ENCODE measurements around the gene MUCL3. TPM values are rescaled to one million over a fixed set of nuclear protein-coding genes. Genes with fewer than 3 reads are reported as not detected.

Gene MUCL3
- polyA plus RNA-seq, 1 donor (not counting 4 experiments of a cell fraction or from before 2014, with no cell fraction given), result not detected

- Histone ChIP-seq H2AFZ (ENCODE audit: control insufficient read depth, low read length) (no peak overlapping the region), H3K79me2 (ENCODE audit: control insufficient read depth, insufficient read depth, low read length) (no peaks in the 10 kb centered on the region), H3K4me2 (ENCODE audit: control insufficient read depth, extremely low read depth, insufficient read depth, low read depth, low read length) (no peak overlapping the region), H3K9ac (ENCODE audit: control insufficient read depth, extremely low read depth, insufficient read depth, low read length) (no peak overlapping the region), H3K4me3 (ENCODE audit: control insufficient read depth in 2 of 3, extremely low read depth in 1 of 3, insufficient read depth in 2 of 3, low read depth in 1 of 3, low read length in 3 of 3) (no peak overlapping the region), H4K20me1 (ENCODE audit: control insufficient read depth, extremely low read depth, insufficient read depth, low read length) (no peaks in the 10 kb centered on the region), H3K27me3 (ENCODE audit: control insufficient read depth, extremely low read depth, insufficient read depth, low read length) (no peaks in the 10 kb centered on the region), H3K4me1 (ENCODE audit: control insufficient read depth, extremely low read depth, insufficient read depth, low read length) (peaks cover 9% of the 10 kb centered on the region), H3K9me3 (ENCODE audit: control insufficient read depth, low read depth, low read length) (no peaks in the 10 kb centered on the region), H3K27ac (ENCODE audit: control insufficient read depth, insufficient read depth, low read length) (no peak overlapping the region), H3K36me3 (ENCODE audit: control insufficient read depth in 2 of 2, extremely low read depth in 1 of 2, insufficient read depth in 2 of 2, low read length in 2 of 2) (no peaks in the 10 kb centered on the region), H3K9me1 (ENCODE audit: control insufficient read depth, extremely low read depth, insufficient read depth, low read length) (no peaks in the 10 kb centered on the region)
- FAIRE-seq (no peak), DNase-seq (ENCODE audit: low read depth, low spot score) (no peak)
- TF ChIP-seq EZH2 (IDR thresholded peaks at IDR 0.05; ENCODE audit: low read length) (no peak), CTCF (optimal IDR thresholded peaks at IDR 0.05 in 1 of 3, IDR thresholded peaks at IDR 0.05 in 1 of 3, conservative IDR thresholded peaks at IDR 0.05 in 1 of 3; ENCODE audit: extremely low read depth in 1 of 3, insufficient read depth in 2 of 3, low read length in 3 of 3) (no peak)
- dilution Hi-C loops (cut with MboI; ENCODE audit: extremely low pct_ligation_motif_present, low sequenced_read_pairs), result no loop called here
These were observed 38.9 kb downstream of the MUCL3 start for GRCh38 chr6:30979690-30980089.

GRCh38 chr6:30981942-30982772 lies 41.4 kb downstream of the MUCL3 start:
- dilution Hi-C loops (cut with MboI; ENCODE audit: extremely low pct_ligation_motif_present, low sequenced_read_pairs), result no loop called here
- Histone ChIP-seq H2AFZ (ENCODE audit: control insufficient read depth, low read length) (peak overlapping the region; percentile 86), H3K27ac (ENCODE audit: control insufficient read depth, insufficient read depth, low read length) (no peak overlapping the region), H3K36me3 (ENCODE audit: control insufficient read depth in 2 of 2, extremely low read depth in 1 of 2, insufficient read depth in 2 of 2, low read length in 2 of 2) (no peaks in the 10 kb centered on the region), H3K27me3 (ENCODE audit: control insufficient read depth, extremely low read depth, insufficient read depth, low read length) (no peaks in the 10 kb centered on the region), H3K4me1 (ENCODE audit: control insufficient read depth, extremely low read depth, insufficient read depth, low read length) (peaks cover 9% of the 10 kb centered on the region), H3K4me2 (ENCODE audit: control insufficient read depth, extremely low read depth, insufficient read depth, low read depth, low read length) (peak overlapping the region; percentile 76), H3K79me2 (ENCODE audit: control insufficient read depth, insufficient read depth, low read length) (no peaks in the 10 kb centered on the region), H4K20me1 (ENCODE audit: control insufficient read depth, extremely low read depth, insufficient read depth, low read length) (no peaks in the 10 kb centered on the region), H3K4me3 (ENCODE audit: control insufficient read depth in 2 of 3, extremely low read depth in 1 of 3, insufficient read depth in 2 of 3, low read depth in 1 of 3, low read length in 3 of 3) (peak overlapping the region in 2 of 3 experiments; percentile 40 to 45), H3K9me3 (ENCODE audit: control insufficient read depth, low read depth, low read length) (no peaks in the 10 kb centered on the region), H3K9me1 (ENCODE audit: control insufficient read depth, extremely low read depth, insufficient read depth, low read length) (no peaks in the 10 kb centered on the region), H3K9ac (ENCODE audit: control insufficient read depth, extremely low read depth, insufficient read depth, low read length) (no peak overlapping the region)
- FAIRE-seq (peak; percentile 84), DNase-seq (ENCODE audit: low read depth, low spot score) (no peak)
- TF ChIP-seq EZH2 (IDR thresholded peaks at IDR 0.05; ENCODE audit: low read length) (no peak), CTCF (optimal IDR thresholded peaks at IDR 0.05 in 1 of 3, IDR thresholded peaks at IDR 0.05 in 1 of 3, conservative IDR thresholded peaks at IDR 0.05 in 1 of 3; ENCODE audit: extremely low read depth in 1 of 3, insufficient read depth in 2 of 3, low read length in 3 of 3) (peak; percentile 11 to 34 (median 19))

All from keratinocyte (primary cell).